BJ (cell line): Measurements from ENCODE around the gene DHRS2. TPM values are rescaled to one million over a fixed set of nuclear protein-coding genes. Genes with fewer than 3 reads are reported as not detected.
"Not testable (repeated sequence)": the region's sequence is repeated elsewhere in the genome, so short reads cannot be mapped to it uniquely, and the experiment has no call there.

Experiments used
- CTCF ChIA-PET: fragments of 350-600 bp; formaldehyde crosslinking; extraction: SDS; loops from one replicate; lab custom pipeline; 2021; ENCODE audit warnings: antibody characterized with exemption, inconsistent platforms; lab: Yijun Ruan, JAX
- POLR2A ChIA-PET: fragments of 300-600 bp; sonication (Branson Sonifier 250); formaldehyde crosslinking; extraction: SDS; loops from one replicate; lab custom pipeline; 2021; ENCODE audit warnings: antibody characterized with exemption; lab: Charles Lee
- DNase-seq: peaks from one replicate; pipeline ENCODE4 v3.0.0-alpha.2; 2011; ENCODE audit warnings: low read depth
- H3K27me3 ChIP-seq: 2 replicates; pipeline ENCODE4 v1.6.0; 2011; ENCODE audit warnings: low read length; ENCODE audit not compliant: control insufficient read depth, insufficient read depth
- H3K36me3 ChIP-seq: 2 replicates; pipeline ENCODE4 v1.5.1; 2011; ENCODE audit warnings: low read length; ENCODE audit not compliant: control insufficient read depth, insufficient read depth
- H3K4me3 ChIP-seq: 2 replicates; pipeline ENCODE4 v1.5.1; 2011; ENCODE audit warnings: low read depth, mild to moderate bottlenecking, control low read depth, low read length
- polyA plus RNA-seq: library from polyadenylated mRNA; depleted of rRNA; stranded (reverse); fragments of >200 nt; gene quantifications from 2 replicates; pipeline ENCODE4 v1.2.3, GENCODE V29; 2011
- TF ChIP-seq, protein P1 (sequence below): IDR thresholded peaks from 2 replicates; pipeline ENCODE4 v1.5.1; 2011; ENCODE audit warnings: low read depth, mild to moderate bottlenecking, control low read depth, inconsistent platforms, low read length, moderate library complexity; ENCODE audit not compliant: insufficient read depth

DHRS2 gene
- polyA plus RNA-seq, 1 experiment, result 0.16 TPM

GRCh38 chr14:23632461-23633159 lies 3.6 kb upstream of the DHRS2 start:
- ChIA-PET CTCF (interaction anchor here (0.6 to 7.0 kb wide), 51 partner anchors 8 to 320 kb away, joined by 3 to 110 read pairs (median 5); no protein-coding TSS in a partner anchor), POLR2A (interaction anchor here (0.7 kb wide), 1 partner anchor 8 kb away, joined by 3 read pairs; no protein-coding TSS in a partner anchor)
- no peaks in the 10 kb centered on the region for H3K36me3 ChIP-seq
- H3K4me3 ChIP-seq, result no peak overlapping the region
- peaks cover 5% of the 10 kb centered on the region; the same call in 1 of the 2 replicates for H3K27me3 ChIP-seq
- TF ChIP-seq, protein P1, sequence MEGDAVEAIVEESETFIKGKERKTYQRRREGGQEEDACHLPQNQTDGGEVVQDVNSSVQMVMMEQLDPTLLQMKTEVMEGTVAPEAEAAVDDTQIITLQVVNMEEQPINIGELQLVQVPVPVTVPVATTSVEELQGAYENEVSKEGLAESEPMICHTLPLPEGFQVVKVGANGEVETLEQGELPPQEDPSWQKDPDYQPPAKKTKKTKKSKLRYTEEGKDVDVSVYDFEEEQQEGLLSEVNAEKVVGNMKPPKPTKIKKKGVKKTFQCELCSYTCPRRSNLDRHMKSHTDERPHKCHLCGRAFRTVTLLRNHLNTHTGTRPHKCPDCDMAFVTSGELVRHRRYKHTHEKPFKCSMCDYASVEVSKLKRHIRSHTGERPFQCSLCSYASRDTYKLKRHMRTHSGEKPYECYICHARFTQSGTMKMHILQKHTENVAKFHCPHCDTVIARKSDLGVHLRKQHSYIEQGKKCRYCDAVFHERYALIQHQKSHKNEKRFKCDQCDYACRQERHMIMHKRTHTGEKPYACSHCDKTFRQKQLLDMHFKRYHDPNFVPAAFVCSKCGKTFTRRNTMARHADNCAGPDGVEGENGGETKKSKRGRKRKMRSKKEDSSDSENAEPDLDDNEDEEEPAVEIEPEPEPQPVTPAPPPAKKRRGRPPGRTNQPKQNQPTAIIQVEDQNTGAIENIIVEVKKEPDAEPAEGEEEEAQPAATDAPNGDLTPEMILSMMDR, result no peak
- DNase-seq, result no peak

GRCh38 chr14:23633160-23633701 lies 2.9 kb upstream of the DHRS2 start:
- H3K27me3 ChIP-seq, result peaks cover 5% of the 10 kb centered on the region; the same call in 1 of the 2 replicates
- no peak overlapping the region for H3K4me3 ChIP-seq
- DNase-seq, result no peak
- TF ChIP-seq, protein P1, result no peak
- ChIA-PET CTCF (interaction anchor here (0.9 to 7.0 kb wide), 20 partner anchors 8 to 319 kb away, joined by 3 to 110 read pairs (median 7); no protein-coding TSS in a partner anchor), POLR2A (interaction anchor here (0.6 kb wide), 1 partner anchor 159 kb away, joined by 3 read pairs; no protein-coding TSS in a partner anchor)
- no peaks in the 10 kb centered on the region for H3K36me3 ChIP-seq

DNA sequence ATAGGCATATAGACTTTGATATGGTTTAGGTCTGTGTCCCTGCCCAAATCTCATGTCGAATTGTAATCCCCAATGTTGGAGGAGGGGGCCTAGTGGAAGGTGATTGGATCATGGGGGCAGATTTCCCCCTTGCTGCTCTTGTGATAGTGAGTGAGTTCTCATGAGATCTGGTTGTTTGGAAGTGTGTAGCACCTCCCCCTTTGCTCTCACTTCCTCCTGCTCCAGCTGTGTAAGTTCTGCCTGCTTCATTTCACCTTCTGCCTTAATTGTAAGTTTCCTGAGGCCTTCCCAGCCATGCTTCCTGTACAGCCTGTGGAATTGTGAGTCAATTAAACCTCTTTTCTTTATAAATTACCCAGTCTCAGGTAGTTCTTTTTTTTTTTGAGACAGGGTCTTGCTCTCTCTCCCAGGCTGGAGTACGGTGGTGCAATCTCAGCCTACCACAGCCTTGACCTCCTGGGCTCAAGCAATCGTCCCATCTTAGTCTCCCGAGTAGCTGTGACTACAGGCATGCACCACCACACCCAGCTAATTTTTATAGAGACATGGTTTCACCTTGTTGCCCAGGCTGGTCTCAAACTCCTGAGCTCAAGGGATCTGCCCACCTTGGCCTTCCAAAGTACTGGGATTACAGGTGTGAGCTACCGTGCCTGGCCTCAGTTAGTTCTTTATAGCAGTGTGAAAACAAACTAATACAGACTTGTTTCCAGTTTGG lies 1.3 kb upstream of the DHRS2 start:
- H3K27me3 ChIP-seq, POLR2A ChIA-PET, DNase-seq, H3K36me3 ChIP-seq, H3K4me3 ChIP-seq: not testable (repeated sequence)
- CTCF ChIA-PET, result interaction anchor here (0.6 to 7.0 kb wide), 3 partner anchors 45 to 319 kb away, joined by 3 to 110 read pairs (median 3); partner anchors contain the start of gene DHRS4

DNA sequence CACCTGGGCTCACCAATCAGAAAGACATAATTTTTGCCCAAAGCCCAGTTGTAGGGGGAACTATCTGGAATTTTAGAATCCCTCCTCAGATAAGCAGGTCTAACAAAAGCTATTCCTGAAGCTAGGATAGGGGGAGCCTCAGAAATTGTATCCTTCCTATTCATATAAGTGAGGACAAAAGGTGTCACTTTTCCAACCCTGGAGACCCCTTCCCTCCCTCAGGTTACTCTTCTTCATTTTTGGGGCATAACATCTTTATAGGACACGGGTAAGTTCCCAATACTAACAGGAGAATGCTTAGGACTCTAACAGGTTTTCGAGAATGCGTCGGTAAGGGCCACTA lies 1.1 kb downstream of the DHRS2 start:
- POLR2A ChIA-PET, H3K4me3 ChIP-seq, H3K27me3 ChIP-seq, H3K36me3 ChIP-seq, DNase-seq: not testable (repeated sequence)
- CTCF ChIA-PET, result interaction anchor here (1.1 to 2.3 kb wide), 2 partner anchors 30 to 273 kb away, joined by 3 to 8 read pairs; no protein-coding TSS in a partner anchor

DNA sequence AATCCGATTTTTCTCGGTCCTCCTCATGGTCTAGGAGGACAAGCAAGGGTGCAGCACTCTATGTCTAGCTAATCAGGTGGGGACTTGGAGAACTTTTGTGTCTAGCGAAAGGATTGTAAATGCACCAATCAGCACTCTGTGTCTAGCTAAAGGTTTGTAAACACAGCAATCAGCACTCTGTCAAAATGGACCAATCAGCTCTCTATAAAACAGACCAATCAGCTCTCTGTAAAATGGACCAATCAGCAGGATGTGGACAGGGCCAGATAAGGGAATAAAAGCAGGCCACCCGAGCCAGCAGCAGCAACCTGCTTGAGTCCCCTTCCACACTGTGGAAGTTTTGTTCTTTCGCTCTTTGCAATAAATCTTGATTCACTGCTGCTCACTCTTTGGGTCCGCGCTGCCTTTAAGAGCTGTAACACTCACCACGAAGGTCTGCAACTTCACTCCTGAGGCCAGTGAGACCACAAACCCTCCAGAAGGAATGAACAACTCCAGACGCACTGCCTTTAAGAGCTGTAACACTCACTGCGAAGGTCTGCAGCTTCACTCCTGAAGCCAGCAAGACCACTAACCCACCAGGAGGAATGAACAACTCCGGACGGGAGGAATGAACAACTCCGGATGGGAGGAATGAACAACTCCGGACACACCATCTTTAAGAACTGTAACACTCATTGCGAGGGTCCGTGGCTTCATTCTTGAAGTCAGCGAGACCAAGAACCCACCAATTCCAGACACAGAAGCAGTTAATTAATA lies 1.7 kb downstream of the DHRS2 start:
- H3K27me3 ChIP-seq, POLR2A ChIA-PET, DNase-seq, H3K36me3 ChIP-seq, H3K4me3 ChIP-seq: not testable (repeated sequence)
- CTCF ChIA-PET, result interaction anchor here (1.0 to 2.3 kb wide), 3 partner anchors 30 to 273 kb away, joined by 3 to 8 read pairs (median 3); no protein-coding TSS in a partner anchor

DNA sequence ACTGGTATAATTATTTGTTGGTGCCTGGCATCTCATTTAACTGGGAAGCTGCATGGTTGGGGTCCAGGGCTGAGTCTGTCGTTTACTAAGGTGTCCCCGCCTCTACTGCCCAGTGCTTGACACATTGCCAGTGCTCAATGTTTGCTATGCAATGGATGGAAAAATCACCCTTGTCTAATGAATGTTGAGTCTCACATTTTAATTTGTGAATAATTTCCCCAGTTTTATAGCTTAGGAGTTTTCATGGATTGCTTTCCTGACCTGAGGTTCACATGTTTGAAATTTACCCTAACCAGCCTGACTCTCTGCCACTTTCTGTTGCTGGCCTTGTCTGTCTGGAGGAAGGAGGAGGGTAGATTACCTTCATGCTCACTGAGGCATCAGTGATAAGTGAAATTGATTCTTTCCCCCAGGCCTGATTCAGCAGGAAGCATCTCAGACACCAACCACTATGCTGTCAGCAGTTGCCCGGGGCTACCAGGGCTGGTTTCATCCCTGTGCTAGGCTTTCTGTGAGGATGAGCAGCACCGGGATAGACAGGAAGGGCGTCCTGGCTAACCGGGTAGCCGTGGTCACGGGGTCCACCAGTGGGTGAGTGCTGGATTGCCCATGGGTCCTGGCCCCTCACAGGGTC lies 2.4 kb downstream of the DHRS2 start:
- TF ChIP-seq, protein P1, result no peak
- ChIA-PET POLR2A (no interaction called here), CTCF (interaction anchor here (1.0 to 2.3 kb wide), 4 partner anchors 38 to 272 kb away, joined by 3 to 8 read pairs (median 4); no protein-coding TSS in a partner anchor)
- DNase-seq, result no peak
- H3K4me3 ChIP-seq, result no peak overlapping the region
- no peaks in the 10 kb centered on the region for H3K27me3 ChIP-seq
- no peaks in the 10 kb centered on the region for H3K36me3 ChIP-seq
